Stomach (tissue), 9 donors: ENCODE results near the gene CEP164. TPM values are rescaled to one million over a fixed set of nuclear protein-coding genes. Genes with fewer than 3 reads are reported as not detected.

ENCODE experiments used
- DNase-seq, 2 donors: peaks; one replicate each; pipeline versions ENCODE4 v3.0.0 to v3.0.0-alpha.2; 2013 to 2019
- H3K27ac ChIP-seq, 5 donors: fragments of 200-600 bp in 4 of 5; sonication (generic) in 4 of 5; one replicate each; pipeline ENCODE4 v1.5.1; 2013 to 2019; ENCODE audit warnings: mild to moderate bottlenecking in 1 of 5, moderate library complexity in 1 of 5
- H3K27me3 ChIP-seq, 3 donors: fragments of 200-600 bp; sonication (generic); one replicate each; pipeline ENCODE4 v1.5.1; 2017 to 2019; ENCODE audit warnings: mixed run types in 1 of 3
- H3K36me3 ChIP-seq, 4 donors: fragments of 200-600 bp; sonication (generic); 1 replicate in 3 of 4; 2 replicates in 1 of 4; pipeline ENCODE4 v1.5.1; 2016 to 2019
- H3K4me1 ChIP-seq, 4 donors: fragments of 200-600 bp; sonication (generic); one replicate each; pipeline ENCODE4 v1.5.1; 2016 to 2019
- H3K4me3 ChIP-seq, 4 donors: fragments of 200-600 bp; sonication (generic) in 3 of 4; one replicate each; pipeline ENCODE4 v1.5.1; 2016 to 2019; ENCODE audit warnings: mild to moderate bottlenecking in 1 of 4
- H3K9me3 ChIP-seq, 4 donors: fragments of 200-600 bp; sonication (generic); one replicate each; pipeline ENCODE4 v1.5.1; 2016 to 2019
- CTCF ChIP-seq, 7 experiments: fragments of 450-650 bp in 4 of 7; fragments of 200-600 bp in 3 of 7; sonication (generic) in 3 of 7; IDR thresholded peaks; one replicate each; pipeline ENCODE4 v1.5.1; 2016 to 2019; ENCODE audit warnings: antibody characterized with exemption in 7 of 7, control low read depth in 2 of 7, mild to moderate bottlenecking in 1 of 7
- EP300 ChIP-seq: sonication (generic); formaldehyde crosslinking; IDR thresholded peaks from one replicate; pipeline ENCODE4 v1.6.1; 2017; ENCODE audit warnings: antibody characterized with exemption
- POLR2A ChIP-seq, 4 donors: fragments of 450-650 bp; IDR thresholded peaks; one replicate each; pipeline ENCODE4 v1.6.1; 2016; ENCODE audit warnings: antibody characterized with exemption in 4 of 4, control low read depth in 2 of 4, mild to moderate bottlenecking in 1 of 4, moderate library complexity in 1 of 4
- POLR2AphosphoS5 ChIP-seq, 3 donors: sonication (generic); formaldehyde crosslinking; IDR thresholded peaks; one replicate each; pipeline ENCODE4 v1.6.1; 2016; ENCODE audit warnings: antibody characterized with exemption in 3 of 3
- WGBS, 5 donors: extraction: QIAGEN DNeasy Blood & Tissue Kit in 3 of 5; methylation state at CpG; one replicate each; pipeline versions ENCODE4 v1.1.5 to v1.1.7; 2013 to 2018; 5-methylcytosine and 5-hydroxymethylcytosine counted together
- intact Hi-C: fragments of 100-400 bp; cut with DNase I; formaldehyde crosslinking; loops from one replicate; pipeline ENCODE4 v1.15.1; 2023; ENCODE audit warnings: low total_unique reads
- polyA plus RNA-seq, 3 donors: library from polyadenylated mRNA; stranded (reverse); fragments of 200-250 nt; gene quantifications; one replicate each; pipeline ENCODE4 v1.2.3, GENCODE V29; 2013
- total RNA-seq, 5 donors: library from RNA; depleted of rRNA; stranded (reverse); fragments of >200 nt; gene quantifications; one replicate each; pipeline versions ENCODE4 v1.1.0 to v1.2.3, GENCODE V29; 2014 to 2016
- donor health status: healthy with polysubstance abuse.
- donor health status: Bipolar disorder and iron deficiency.
- donor health status: healthy.

CEP164 gene
- total and polyA plus RNA-seq, 8 donors: 9.5 to 40.9 (median 16.9) TPM

DNA sequence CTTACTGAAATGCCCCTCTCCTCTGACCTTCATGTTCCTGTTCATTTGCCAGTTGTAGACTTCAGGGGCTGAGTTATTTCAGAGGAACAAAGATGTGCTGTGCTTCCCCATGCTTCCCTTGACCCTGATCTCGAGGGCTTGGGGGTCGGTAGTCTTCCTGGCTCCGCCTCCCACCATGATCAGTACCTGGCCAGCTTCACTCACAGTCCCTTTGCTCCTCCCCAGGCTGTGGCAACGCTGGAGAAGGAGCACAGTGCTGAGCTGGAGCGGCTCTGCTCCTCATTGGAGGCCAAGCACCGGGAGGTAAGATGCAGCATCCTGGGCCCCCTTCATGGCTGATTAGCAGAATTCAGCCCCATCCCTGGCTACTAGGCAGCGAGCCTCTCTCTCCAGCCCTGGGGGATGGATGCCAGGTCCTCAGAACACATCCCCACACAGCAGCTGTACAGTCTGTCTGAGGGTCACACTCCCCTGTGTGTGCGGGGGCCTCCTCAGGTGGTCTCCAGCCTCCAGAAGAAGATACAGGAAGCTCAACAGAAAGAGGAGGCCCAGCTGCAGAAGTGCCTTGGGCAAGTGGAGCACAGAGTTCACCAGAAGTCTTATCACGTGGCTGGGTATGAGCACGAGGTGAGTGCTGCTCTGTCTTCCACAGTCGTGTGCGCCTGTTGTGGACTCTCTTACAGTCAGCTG, 64.5 kb downstream of the CEP164 start:
- intact Hi-C loops: no loop called here
- no peaks in the 10 kb centered on the region for H3K9me3 ChIP-seq
- no peak overlapping the region for H3K4me3 ChIP-seq
- TF ChIP-seq POLR2AphosphoS5 (IDR thresholded peaks at IDR 0.05): no peak
- no peak for TF ChIP-seq POLR2A (IDR thresholded peaks at IDR 0.05)
- no peak for TF ChIP-seq CTCF (IDR thresholded peaks at IDR 0.05)
- no peak for TF ChIP-seq EP300
- WGBS, 5 donors: 83 to 90% (median 88%) methylated on average over 10 to 12 of the region's 12 CpGs
- no peaks in the 10 kb centered on the region for H3K27me3 ChIP-seq
- peaks cover 68 to 100% (median 98%) of the 10 kb centered on the region in 4 donors for H3K36me3 ChIP-seq
- H3K27ac ChIP-seq: no peak overlapping the region
- H3K4me1 ChIP-seq: no peaks in the 10 kb centered on the region
- DNase-seq: no peak

DNA sequence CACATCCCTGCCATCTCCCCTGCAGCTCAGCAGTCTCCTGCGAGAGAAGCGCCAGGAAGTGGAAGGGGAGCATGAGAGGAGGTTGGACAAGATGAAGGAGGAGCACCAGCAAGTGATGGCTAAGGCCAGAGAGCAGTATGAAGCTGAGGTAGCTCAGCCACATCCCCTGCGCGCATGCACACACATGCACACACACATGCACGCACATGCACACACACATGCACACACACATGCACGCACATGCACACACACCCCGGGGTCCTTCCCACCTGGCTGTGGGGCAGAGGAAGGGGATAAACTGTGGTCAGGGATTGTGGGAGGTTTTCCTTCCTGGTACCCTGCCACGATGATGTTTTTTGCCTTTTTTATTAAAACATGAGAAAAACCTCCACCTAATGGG, 65.3 kb downstream of the CEP164 start:
- H3K36me3 ChIP-seq: peaks cover 68 to 100% (median 98%) of the 10 kb centered on the region in 4 donors
- no peak for DNase-seq
- no peaks in the 10 kb centered on the region for H3K27me3 ChIP-seq

GRCh38 chr11:117394221-117394925, 66.7 kb downstream of the CEP164 start:
- intact Hi-C loops: no loop called here
- no peak for DNase-seq
- peaks cover 0 to 16% (median 6%) of the 10 kb centered on the region in 4 donors for H3K9me3 ChIP-seq
- no peaks in the 10 kb centered on the region for H3K4me1 ChIP-seq
- TF ChIP-seq CTCF (IDR thresholded peaks at IDR 0.05): no peak
- TF ChIP-seq POLR2A (IDR thresholded peaks at IDR 0.05): no peak
- TF ChIP-seq POLR2AphosphoS5 (IDR thresholded peaks at IDR 0.05): no peak
- TF ChIP-seq EP300: no peak
- H3K27ac ChIP-seq: no peak overlapping the region
- H3K36me3 ChIP-seq: peaks cover 70 to 97% (median 96%) of the 10 kb centered on the region in 4 donors
- H3K4me3 ChIP-seq: no peak overlapping the region
- 90 to 97% (median 95%) methylated on average over 10 to 14 of the region's 14 CpGs for WGBS, 5 donors
- no peaks in the 10 kb centered on the region for H3K27me3 ChIP-seq

More for the DNA sequence above, 65.3 kb downstream of the CEP164 start:
- 93 to 98% (median 95%) methylated on average over 8 of the region's 8 CpGs for WGBS, 5 donors
- intact Hi-C loops: no loop called here
- H3K9me3 ChIP-seq: peaks cover 0 to 4% (median under 1%) of the 10 kb centered on the region in 4 donors
- H3K27ac ChIP-seq: no peak overlapping the region
- H3K4me3 ChIP-seq: no peak overlapping the region
- TF ChIP-seq POLR2AphosphoS5 (IDR thresholded peaks at IDR 0.05) (no peak), CTCF (IDR thresholded peaks at IDR 0.05) (no peak), POLR2A (IDR thresholded peaks at IDR 0.05) (no peak), EP300 (no peak)
- no peaks in the 10 kb centered on the region for H3K4me1 ChIP-seq

- H3K36me3 ChIP-seq: peaks cover 70 to 86% (median 85%) of the 10 kb centered on the region in 4 donors
- intact Hi-C loops: no loop called here
- no peaks in the 10 kb centered on the region for H3K27me3 ChIP-seq
- no peak for DNase-seq
- H3K27ac ChIP-seq: no peak overlapping the region
- peaks cover 0 to 16% (median 6%) of the 10 kb centered on the region in 4 donors for H3K9me3 ChIP-seq
- no peak overlapping the region for H3K4me3 ChIP-seq
- 87 to 96% (median 89%) methylated on average over 3 to 4 of the region's 4 CpGs for WGBS, 5 donors
- no peaks in the 10 kb centered on the region for H3K4me1 ChIP-seq
- no peak for TF ChIP-seq CTCF (IDR thresholded peaks at IDR 0.05)
These were observed 67.8 kb downstream of the CEP164 start for GRCh38 chr11:117395476-117395875.
